ENCODE data around the gene XPO5.
"Not testable (repeated sequence)": the region's sequence is repeated elsewhere in the genome, so short reads cannot be mapped to it uniquely, and the experiment has no call there.

Gene XPO5

DNA sequence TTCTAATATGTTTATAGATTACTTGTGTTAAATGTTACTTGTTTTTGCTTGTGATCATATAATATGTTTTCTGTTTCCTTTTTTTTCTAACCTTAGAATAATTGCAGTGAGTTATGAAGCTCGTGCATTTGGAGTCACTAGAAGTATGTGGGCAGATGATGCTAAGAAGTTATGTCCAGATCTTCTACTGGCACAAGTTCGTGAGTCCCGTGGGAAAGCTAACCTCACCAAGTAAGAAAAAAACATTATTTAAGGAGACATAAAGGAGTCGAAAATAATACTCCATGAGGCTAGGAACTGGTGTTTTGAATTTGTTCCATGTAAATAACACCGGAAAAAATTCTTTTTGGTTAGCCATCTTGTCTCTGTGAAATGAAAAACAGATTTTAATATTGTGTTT, 7.1 kb upstream of the XPO5 start:
- DNase-seq, result peak; percentile 3

DNA sequence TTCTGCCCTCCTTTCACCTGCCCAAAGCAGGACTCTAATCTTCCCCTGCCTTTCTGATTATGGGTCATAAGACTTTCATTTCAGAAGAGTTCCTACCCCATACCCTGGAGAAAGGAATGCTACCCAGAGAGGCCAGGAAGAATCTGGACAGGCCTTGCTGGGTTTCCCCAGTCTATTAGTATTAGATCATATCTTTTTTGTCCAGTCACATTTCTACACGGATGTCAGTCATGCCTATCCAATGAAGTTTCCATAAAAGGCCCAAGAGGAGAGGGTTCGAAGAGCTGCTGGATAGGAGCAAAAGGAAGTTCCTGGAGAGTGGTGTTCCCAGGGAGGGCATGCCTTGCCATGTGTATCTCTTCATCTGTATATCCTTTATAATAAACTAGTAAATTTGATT, 3.3 kb upstream of the XPO5 start:
- DNase-seq, result peak; percentile 11

DNA sequence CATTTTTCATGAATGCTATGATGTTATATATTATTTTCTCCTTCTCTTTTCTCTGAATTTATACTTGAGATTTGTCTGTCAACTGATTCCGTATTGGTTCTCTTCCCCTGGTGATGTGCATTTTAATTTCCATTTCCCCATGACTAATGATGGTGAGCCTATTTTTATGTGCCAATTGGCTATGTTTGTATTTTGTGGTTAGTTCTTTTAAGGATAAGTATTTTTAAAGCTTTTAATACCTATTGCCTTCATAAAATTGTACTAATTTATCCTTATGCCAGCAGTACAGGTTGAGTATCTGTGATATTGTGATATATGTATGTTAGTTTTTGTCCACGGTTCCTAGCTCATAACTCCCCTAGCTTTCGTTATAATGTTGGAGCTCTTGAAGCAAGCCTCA, 2.9 kb upstream of the XPO5 start:
- DNase-seq, result no peak

DNA sequence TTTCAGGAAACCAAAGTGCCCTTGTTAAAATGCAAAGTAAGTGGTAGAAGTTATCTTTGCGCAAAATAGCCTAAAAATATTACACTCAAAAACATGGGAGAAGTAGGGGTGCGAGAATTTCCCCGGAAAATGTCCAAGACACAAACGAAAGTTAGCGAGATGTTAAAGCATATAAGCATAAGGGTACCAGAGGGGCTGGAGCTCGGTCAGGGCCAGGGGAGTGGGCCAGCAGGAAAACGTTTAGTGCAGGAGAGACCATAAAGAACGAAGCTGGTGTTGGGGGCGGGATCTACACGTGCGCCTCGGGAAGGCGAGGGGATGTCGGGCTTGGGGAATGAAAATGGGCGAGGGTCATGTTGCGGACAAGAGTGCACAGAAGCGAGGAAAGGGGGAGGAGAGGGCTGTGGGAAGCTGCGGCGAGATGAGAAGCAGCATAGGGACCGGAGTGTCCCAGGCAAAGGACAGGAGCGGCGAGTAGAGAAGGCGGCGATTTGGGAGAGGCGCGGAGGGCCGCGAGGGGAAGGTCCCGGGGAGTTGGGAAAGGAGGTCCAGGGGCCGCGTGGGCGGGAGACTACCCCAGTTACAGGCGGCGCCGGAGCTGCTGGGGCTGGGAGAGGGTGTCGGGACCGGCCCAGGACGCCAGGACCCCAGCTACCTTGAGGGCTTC, 600 bp downstream of the XPO5 start:
- DNase-seq, result peak; percentile 6

DNA sequence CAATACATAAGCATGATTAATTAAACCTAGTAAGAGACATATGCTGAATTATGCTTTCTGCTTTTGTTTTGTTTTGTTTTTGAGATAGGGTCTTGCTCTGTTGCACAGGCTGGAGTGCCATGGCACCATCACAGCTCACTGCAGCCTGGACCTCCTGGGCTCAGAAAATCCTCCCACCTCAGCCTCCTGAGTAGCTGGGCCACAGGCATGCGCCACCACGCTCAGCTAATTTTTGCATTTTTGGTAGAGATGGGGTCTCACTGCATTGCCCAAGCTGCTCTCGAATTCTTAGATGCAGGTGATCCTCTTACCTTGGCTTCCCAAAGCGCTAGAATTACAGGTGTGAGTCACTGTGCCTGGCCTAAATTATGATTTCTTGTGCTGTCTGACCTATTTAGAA, 3.8 kb downstream of the XPO5 start:
- DNase-seq, result no peak

DNA sequence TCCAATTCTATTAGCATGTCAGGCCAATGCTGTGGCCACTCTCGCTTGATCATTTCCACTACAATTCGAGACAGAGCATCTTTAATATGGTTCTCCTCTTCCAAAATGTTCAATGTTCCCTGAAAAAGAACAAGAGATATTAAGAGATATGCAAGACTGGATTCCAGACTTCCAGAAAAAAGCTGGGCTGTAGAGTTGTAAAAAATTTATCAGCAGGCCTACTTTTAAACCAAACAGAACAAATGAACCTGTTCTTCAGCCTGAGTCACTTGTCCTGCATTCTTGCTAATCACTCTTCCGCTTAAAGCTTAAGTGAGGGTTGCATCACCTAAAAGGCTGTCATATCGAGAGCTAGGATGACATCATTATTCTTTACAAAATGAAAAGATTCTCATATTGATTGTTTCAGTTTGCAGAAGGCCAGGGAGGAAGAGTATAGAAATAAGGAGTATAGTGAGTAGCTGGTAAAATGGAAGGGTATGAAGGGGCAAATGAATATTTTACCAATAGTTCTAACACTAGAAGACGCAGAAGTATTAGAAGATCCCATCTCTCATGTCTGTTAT, 4.9 kb downstream of the XPO5 start:
- DNase-seq, result no peak

DNA sequence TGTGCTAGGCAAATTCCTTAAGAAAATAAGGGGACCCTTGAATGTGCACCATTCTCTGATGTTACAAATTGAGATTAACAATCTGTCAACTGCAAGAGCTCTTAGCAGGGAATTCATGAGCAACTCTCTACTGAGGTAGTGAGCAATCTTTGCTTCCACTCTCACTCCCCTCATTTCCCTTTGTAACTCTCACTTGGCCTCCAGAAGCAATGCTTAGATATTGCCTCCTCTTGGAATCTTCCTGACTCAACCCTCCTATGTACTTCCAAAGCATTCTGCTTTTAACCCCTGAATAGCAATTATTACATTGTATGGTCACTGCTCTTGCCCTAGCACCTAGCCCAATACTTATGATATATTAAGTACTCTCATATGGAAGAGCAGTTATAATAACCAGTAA, 16.5 kb downstream of the XPO5 start:
- DNase-seq, result no peak

DNA sequence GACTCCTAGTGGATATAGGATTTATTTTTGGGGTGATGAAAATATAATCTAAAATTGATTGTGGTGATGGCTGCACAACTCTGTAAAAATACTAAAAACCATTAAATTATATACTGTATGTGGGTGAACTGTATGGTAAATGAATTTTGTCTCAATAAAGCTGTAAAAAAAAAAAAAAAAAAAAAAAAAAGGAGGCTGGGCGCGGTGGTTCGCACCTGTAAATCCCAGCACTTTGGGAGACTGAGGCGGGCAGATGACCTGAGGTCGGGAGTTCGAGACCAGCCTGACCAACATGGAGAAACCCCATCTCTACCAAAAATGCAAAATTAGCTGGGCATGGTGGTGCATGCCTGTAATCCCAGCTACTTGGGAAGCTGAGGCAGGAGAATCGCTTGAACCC, 18.2 kb downstream of the XPO5 start:
- not testable (repeated sequence) for DNase-seq

DNA sequence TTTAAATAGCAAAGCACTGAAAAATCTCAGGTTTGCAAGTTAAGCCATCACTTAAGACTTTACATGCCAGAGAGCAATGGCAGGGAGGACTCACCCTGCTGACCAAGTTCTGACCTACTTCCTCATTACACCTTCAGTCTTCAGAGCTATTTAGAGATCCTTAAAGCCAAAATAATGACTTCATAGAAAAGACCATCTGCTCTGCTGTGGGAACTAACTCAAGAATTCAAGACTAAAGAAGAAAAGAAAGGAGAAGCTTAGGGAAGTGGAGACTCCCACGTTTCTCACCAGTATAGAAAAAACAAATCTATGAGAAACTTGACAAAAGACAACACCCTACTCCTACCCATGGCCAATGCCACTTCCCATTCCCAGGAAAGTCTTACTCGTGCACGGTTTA, 28.6 kb downstream of the XPO5 start:
- no peak for DNase-seq

DNA sequence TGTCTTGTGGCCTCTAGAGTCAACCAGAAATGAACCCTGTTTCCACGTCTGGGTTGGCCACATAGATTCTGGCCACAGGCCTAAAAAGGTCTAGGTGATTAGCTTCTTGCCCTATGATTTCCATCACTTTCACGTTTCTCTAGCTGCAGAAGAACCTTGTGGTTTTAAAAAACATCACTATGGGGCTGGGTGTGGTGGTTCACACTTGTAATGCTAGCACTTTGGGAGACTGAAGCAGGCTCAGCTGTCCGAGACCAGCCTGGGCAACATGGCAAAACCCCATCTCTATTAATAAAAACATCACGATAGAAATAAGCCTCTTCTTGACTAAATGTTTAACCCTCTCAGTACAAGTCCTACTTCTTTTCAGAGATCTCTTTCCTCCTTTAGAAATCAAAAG, 31.4 kb downstream of the XPO5 start:
- DNase-seq, result no peak

DNA sequence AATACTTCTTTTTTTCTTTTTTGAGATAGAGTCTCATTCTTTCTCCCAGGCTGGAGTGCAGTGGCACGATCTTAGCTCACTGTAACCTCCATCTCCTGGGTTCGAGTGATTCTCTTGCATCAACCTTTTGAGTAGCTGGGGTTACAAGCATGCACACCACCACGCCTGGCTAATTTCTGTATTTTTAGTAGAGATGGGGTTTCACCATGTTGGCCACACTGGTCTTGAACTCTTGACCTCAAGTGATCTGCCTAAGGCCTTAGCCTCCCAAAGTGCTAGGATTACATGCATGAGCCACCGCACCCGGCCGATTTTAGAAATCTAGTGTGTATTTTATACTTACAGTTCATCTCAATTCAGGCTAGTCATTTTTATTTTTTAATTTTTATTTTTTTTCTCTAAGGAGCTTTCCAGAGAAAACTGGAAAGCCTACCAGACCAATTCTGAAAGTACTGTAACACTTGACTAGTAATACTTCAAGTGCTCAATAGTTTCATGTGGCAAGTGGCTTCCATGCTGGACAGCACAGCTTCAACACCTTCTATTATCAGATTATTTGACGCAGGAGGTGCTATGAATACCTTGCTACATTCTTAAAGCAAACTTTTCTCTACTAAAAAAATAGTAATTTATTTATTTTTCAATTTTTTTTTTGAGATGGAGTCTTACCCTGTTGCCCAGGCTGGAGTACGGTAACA, 33.9 kb downstream of the XPO5 start:
- DNase-seq, result no peak

DNA sequence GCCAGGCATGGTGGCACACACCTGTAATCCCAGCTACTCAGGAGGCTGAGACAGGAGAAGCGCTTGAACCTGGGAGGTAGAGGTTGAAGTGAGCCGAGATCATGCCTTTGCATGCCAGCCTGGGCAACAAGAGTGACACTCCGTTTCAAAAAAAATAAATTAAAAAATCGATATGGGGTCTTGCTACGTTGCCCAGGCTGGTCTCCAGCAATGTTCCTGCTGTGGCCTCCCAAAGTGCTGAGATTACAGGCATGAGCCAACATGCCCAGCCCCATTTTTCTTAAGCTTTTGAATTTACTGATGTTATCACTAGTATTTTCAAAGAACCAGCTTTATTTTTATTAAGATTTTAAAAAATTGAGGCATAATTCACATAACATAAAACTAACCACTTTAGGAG, 35.3 kb downstream of the XPO5 start:
- no peak for DNase-seq

DNA sequence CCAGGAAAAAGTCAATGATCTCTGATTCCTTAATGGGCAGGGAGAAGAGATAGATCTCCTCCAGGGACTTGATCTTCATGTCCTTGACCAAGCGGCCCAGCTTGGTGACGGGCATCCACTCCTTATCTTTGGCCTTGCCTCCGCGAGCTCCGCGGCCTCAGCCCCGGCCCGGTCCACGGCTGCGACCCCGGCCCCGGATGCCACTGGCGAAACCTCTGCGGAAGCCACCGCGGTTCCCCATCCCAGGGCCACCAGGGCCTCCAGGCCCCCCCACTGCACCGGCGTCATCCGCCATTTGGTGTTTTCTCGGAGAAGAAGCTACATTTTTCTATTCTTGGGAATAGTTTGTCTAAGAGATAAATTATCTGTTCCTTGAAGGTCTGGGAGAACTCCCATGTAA, 36.4 kb downstream of the XPO5 start:
- DNase-seq, result not testable (repeated sequence)

DNA sequence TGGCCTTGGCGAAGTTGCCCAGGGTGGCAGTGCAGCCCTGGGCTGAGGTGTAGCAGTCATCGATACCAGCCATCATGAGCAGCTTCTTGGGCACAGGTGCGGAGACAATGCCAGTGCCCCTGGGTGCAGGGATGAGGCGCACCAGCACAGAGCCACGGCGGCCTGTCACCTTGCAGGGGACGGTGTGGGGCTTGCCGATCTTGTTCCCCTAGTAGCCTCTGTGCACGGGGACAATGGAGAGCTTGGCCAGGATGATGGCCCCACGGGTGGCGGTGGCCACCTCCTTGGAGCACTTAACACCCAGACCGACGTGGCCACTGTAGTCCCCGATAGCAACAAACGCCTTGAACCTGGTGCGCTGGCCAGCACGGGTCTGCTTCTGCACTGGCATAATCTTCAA, 36.9 kb downstream of the XPO5 start:
- DNase-seq, result not testable (repeated sequence)

DNA sequence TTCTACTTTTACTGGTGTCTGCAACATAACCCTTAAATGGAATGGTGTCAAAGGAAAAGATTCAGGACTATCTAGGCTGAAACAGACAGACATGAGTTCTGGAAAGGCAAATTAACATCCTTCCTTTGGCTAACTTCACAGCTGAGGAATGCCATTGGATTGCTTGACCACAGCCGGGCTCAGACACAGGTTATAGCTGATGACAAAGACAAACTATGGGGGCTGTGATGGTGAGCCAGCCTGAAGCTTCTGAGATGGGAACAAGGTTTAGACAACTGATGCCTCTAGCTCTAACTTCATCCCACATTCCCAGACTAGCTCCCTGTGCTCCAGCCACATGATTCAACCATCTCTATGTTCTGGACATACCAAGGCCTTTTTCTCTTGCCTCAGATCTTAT, 43.6 kb downstream of the XPO5 start:
- no peak for DNase-seq

DNA sequence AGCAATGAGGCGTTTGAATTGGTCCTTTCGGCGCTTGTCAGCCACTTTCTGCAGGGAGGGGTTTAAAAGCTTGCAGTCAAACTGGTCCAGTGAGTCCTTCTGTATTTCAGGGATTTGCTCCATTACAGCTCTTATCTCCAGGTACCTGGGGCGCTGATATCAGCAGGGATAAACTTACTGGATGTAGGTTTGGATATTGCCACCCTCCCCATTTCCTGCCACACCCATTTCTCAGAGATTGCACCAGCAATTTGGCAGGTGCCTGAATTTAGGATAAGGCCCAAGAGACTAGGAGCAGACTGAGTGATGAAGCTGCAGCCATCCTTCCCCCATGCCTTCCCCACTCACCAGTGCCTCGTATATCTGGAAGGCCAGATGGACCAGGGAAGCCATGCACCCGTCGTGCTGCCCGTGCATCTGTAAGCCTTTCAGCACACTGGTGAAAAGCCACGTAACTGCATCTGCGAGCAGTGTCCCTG, 51.3 kb downstream of the XPO5 start:
- no peak for DNase-seq

DNA sequence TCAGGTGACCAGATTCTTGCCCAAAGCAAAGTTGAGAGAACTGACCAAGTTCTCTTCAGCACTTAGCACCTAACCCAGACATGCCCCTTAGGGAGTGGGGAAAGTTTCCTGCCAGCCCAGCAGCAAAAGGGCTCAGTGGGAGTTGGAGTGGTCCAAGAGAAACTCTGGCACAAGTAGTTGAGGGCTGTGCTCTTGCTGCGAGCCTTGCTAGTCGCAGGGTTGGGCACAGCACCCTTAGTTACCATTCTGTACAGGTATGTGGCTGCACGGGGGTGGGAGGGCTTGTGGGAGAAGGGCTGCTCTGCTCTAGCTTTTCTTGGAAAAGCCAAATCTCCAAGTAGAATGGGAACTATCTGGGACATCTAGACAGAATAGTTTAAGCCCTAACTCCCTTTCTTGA, 52.6 kb downstream of the XPO5 start:
- DNase-seq, result no peak

DNA sequence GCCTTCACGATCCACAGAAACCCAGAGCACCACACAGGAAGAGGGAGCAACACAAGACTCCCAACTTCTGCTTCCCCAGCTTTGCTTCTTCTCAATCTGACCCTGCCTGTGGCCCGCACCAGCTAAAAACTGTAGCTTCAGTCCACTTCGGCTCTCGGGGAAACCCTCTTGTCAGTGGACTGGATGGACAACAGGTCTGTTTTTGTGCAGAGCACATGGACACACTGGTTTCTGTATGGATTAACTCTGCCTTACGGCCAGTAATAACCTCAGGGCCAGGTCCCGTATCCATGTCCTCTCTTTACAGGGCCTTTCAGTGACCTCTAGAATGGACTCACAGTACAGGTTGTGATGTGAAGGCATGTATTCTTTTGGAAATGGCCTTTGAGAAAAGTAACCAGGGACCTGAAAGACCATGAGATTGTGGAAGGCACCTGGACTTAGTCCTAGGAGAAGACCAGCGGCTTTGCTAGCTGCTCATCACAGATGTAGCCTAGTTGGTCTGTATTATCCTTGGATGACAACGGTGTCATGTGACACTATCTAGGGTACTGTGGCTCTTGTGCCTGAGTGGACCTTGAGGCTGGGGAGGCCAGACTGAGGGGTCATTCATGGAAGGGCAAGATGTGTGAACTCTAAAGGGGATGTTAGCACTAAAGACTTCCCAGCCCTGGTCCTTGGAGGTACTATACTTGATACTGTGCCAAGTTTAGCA, 53.1 kb downstream of the XPO5 start:
- no peak for DNase-seq

DNA sequence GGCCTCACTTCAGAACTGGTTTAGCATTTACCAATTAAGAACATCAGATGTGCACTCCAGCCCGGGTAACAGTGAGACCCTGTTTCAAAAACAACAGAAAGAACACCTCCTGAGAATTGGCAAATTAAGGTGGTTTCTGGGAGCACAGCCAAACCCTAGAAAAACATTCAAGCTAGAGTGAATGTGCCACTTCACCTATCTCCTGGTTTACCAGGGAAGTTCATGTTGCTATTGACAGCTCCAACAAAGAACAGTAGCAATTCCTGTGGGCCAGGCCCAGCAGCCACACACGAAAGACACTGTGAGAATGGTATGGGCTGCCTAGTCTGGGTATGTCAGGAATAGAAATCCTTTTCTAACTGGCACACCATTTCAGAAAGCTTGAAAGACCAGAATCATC, 54.0 kb downstream of the XPO5 start:
- no peak for DNase-seq

DNA sequence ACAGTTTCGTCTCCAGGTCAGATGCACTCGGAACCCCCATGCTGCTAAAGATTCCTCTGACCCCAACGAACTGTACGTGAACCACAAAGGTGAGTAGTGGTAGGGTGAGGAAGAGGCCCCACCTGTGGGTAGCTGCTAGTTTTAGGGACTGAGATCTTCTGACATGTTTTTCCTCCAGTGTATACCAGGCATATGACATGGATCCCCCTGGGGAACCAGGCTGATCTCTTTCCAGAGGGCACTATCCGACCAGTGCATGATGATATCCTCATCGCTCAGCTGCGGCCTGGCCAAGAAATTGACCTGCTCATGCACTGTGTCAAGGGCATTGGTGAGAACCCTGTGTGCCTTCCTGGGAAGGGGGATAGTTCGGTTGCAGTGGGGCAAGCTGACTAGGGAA, 55.7 kb downstream of the XPO5 start:
- DNase-seq, result no peak

DNA sequence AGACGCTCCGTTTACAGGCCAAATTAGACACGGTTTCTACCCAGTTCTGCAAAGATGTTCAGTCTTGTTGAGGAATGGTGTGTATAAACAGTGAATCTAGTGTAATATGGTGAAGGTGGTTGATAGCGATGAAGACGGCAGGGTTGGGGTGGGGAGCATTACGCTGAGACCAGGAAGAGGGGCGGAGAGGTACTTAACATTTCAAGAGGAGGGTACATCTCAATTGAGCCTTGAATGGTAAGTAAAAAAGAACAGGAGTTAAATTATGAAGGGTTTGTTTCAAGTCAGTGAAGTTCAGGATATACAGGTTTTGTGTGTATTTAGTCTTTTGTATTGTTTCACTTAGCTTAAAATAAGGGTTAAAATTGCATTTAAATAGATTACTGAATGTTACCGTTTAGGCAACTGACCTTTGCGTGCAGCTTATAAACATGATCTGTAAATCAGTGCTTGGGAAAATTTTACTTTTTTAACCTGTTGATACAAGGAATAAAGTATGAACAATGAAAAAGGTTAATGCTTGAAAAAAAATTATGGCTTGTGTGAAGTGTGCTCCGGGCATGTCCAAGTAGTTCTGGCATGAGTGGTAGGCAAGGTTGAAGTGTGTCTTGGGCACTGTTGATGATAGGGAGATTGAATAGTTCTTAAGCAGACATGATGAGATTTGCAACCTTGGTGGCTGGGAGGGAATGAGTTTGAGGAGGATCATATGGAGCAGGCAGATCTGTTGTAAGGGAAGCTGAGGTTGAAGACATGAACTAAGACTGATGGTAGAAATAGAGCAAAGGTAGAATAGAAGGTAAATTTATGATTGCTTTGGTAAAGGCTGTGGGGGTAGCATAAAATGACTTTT, 58.1 kb downstream of the XPO5 start:
- DNase-seq, result no peak

DNA sequence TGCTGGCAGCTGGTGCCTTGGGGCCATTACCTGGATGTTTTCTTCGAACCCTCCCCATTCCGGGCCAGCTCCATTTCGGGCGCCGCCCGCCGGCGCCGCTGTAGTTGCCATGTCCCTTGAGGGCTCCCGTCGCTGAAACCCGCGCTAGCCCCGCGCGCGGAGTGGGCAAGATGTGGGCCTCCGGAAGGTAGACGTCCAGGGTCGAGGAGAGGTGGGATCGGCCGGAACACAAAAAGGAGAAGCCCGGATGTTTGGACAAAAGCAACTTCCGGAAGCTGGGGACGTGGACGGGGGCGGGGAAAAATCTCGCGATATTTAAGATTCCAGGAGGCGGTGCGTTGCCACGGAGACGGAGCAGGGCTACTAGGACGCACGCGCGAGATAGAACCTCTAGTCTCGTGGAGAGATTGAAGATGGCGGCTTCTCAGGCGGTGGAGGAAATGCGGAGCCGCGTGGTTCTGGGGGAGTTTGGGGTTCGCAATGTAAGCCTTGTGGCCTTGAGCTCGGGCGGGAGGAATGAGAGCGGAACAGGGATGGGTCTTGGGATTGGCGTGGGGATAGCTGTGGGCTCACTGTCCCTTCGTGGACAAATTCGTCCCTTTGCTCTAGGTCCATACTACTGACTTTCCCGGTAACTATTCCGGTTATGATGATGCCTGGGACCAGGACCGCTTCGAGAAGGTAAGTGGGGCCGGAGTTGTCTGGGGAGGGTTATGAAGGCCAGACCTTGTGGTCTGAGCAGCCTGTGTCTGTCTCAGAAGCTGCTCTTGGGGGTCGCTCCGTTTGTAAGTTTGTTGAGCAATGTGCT, 58.9 kb downstream of the XPO5 start, which contains the start of the genes POLR1C and YIPF3:
TSS of gene POLR1C (plus strand) at position 393 of the 808 bp plus-strand sequence. CDS start at position 414, 21 bp downstream.
TSS of gene YIPF3 (minus strand) at position 230 of the 808 bp plus-strand sequence. CDS start at position 111, 119 bp downstream.
- peak; percentile 97 for DNase-seq
